NK-92 (cell line): ENCODE data around the gene ZNF638.

Source experiments
- DNase-seq: peaks from one replicate; lab custom pipeline; 2025; ENCODE audit not compliant: unreplicated experiment; lab: John Stamatoyannopoulos, UW

ZNF638 gene

GRCh38 chr2:71455011-71455740 is 123.6 kb downstream of the ZNF638 start:
- no peak for DNase-seq

- no peak for DNase-seq
Measured at GRCh38 chr2:71455741-71456569, 124.4 kb downstream of the ZNF638 start.

- DNase-seq, result no peak
Measured at GRCh38 chr2:71456617-71457016, 125.0 kb downstream of the ZNF638 start.

- no peak for DNase-seq
Measured at GRCh38 chr2:71457123-71457915, 125.7 kb downstream of the ZNF638 start.

GRCh38 chr2:71457923-71458322 is 126.3 kb downstream of the ZNF638 start:
- DNase-seq, result no peak

GRCh38 chr2:71458413-71459083 is 127.0 kb downstream of the ZNF638 start:
- DNase-seq, result no peak

- DNase-seq, result no peak
Measured at GRCh38 chr2:71459084-71459431, 127.5 kb downstream of the ZNF638 start.

- DNase-seq, result no peak
Measured at GRCh38 chr2:71460056-71460455, 128.5 kb downstream of the ZNF638 start.

- DNase-seq, result no peak
Measured at GRCh38 chr2:71460595-71461303, 129.2 kb downstream of the ZNF638 start.

GRCh38 chr2:71461304-71461671 is 129.7 kb downstream of the ZNF638 start:
- no peak for DNase-seq

GRCh38 chr2:71462056-71462605 is 130.5 kb downstream of the ZNF638 start:
- DNase-seq, result no peak

- DNase-seq, result no peak
Measured at GRCh38 chr2:71462641-71463341, 131.2 kb downstream of the ZNF638 start.

- DNase-seq, result no peak
Measured at GRCh38 chr2:71463342-71463654, 131.7 kb downstream of the ZNF638 start.

GRCh38 chr2:71464389-71464788 is 132.8 kb downstream of the ZNF638 start:
- DNase-seq, result no peak

GRCh38 chr2:71465356-71465755 is 133.8 kb downstream of the ZNF638 start:
- no peak for DNase-seq

GRCh38 chr2:71465961-71466300 is 134.3 kb downstream of the ZNF638 start:
- DNase-seq, result no peak

GRCh38 chr2:71466301-71467179 is 135.0 kb downstream of the ZNF638 start:
- no peak for DNase-seq

- no peak for DNase-seq
Measured at GRCh38 chr2:71467180-71467815, 135.7 kb downstream of the ZNF638 start.
